HUDEP-2 (cell line): ENCODE results near the gene HLA-E.
A peak's percentile ranks its signal among the peaks of the same experiment; 100 is the strongest.
"Not testable (repeated sequence)": the region's sequence is repeated elsewhere in the genome, so short reads cannot be mapped to it uniquely, and the experiment has no call there.

Experiments
- DNase-seq, 76 experiments: peaks; one replicate each; lab custom pipeline; 2025; ENCODE audit not compliant: unreplicated experiment in 76 of 76; lab: John Stamatoyannopoulos, UW

The HLA-E gene

GRCh38 chr6:30500421-30501355 lies 11.4 kb downstream of the HLA-E start:
- no peak for DNase-seq

GRCh38 chr6:30507849-30508827 lies 18.8 kb downstream of the HLA-E start:
- DNase-seq = no peak

GRCh38 chr6:30508890-30509736 lies 19.8 kb downstream of the HLA-E start:
- no peak for DNase-seq

- DNase-seq = no peak
Measured at GRCh38 chr6:30510419-30511168, 21.3 kb downstream of the HLA-E start.

GRCh38 chr6:30511169-30511546 lies 21.8 kb downstream of the HLA-E start:
- no peak for DNase-seq

- DNase-seq = no peak
Measured at GRCh38 chr6:30513451-30513850, 24.1 kb downstream of the HLA-E start.

- no peak for DNase-seq
Measured at GRCh38 chr6:30515106-30515505, 25.8 kb downstream of the HLA-E start.

- DNase-seq = peak in 69 of 76 experiments; percentile 29 to 88 (median 69)
Measured at GRCh38 chr6:30515944-30516753, 26.8 kb downstream of the HLA-E start.

- DNase-seq = not testable (repeated sequence)
Measured at GRCh38 chr6:30516754-30517076, 27.4 kb downstream of the HLA-E start.

- DNase-seq = not testable (repeated sequence)
Measured at GRCh38 chr6:30517767-30518504, 28.6 kb downstream of the HLA-E start.

GRCh38 chr6:30518505-30519145 lies 29.3 kb downstream of the HLA-E start:
- not testable (repeated sequence) for DNase-seq

- DNase-seq = no peak
Measured at GRCh38 chr6:30520522-30520921, 31.2 kb downstream of the HLA-E start.

GRCh38 chr6:30521082-30521481 lies 31.8 kb downstream of the HLA-E start:
- DNase-seq = not testable (repeated sequence)

GRCh38 chr6:30521952-30522351 lies 32.6 kb downstream of the HLA-E start:
- DNase-seq = not testable (repeated sequence)

- not testable (repeated sequence) for DNase-seq
Measured at GRCh38 chr6:30526444-30526843, 37.1 kb downstream of the HLA-E start.

- not testable (repeated sequence) for DNase-seq
Measured at GRCh38 chr6:30529349-30529875, 40.1 kb downstream of the HLA-E start.

GRCh38 chr6:30530014-30530413 lies 40.7 kb downstream of the HLA-E start:
- DNase-seq = no peak
